Activated naive CD8-positive, alpha-beta T cell treated with anti-CD3 and anti-CD28 coated beads, Interleukin-2, amount 50 U/mL, for 16 hours (primary cell): Measurements from ENCODE around the gene DNAJC5.

ENCODE experiments used
- DNase-seq: peaks from one replicate; pipeline ENCODE4 v3.0.0-alpha.2; 2020; ENCODE audit warnings: low read depth, low spot score

The DNAJC5 gene

GRCh38 chr20:63980806-63981728 is 86.1 kb downstream of the DNAJC5 start, which contains the start of gene PRPF6:
Gene PRPF6, plus strand, starts transcription at chr20:63981132. Its CDS starts 114 bp downstream, at chr20:63981246.
- DNase-seq, result peak; percentile 89

GRCh38 chr20:63982937-63983336 is 88.0 kb downstream of the DNAJC5 start:
- DNase-seq, result no peak
